ENCODE results near the gene SOD1.
A peak's percentile ranks its signal among the peaks of the same experiment; 100 is the strongest.
"Not testable (repeated sequence)": the region's sequence is repeated elsewhere in the genome, so short reads cannot be mapped to it uniquely, and the experiment has no call there.

SOD1 gene

DNA sequence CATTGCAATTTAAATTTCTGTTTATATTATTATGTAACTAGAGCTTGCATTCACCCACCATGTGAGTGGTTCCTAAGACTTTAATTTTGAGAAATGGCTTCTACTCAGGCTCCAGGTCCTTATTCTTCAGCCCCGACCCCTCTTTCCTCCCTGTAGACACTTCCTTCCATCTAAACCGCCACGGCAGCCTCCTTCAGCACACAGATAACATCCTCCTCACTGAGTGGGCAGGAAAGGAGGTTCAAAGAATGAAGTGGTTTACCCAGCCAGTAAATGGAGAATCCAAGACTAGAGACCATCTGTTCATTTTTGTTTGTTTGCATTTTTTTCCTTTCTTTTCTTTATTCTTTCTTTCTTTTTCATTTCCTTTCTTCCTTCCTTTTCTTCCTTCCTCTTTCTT lies 37.1 kb upstream of the SOD1 start:
- FAIRE-seq (no peak), DNase-seq (ENCODE audit: insufficient read length, low spot score) (no peak)
- TF ChIP-seq, protein P1, sequence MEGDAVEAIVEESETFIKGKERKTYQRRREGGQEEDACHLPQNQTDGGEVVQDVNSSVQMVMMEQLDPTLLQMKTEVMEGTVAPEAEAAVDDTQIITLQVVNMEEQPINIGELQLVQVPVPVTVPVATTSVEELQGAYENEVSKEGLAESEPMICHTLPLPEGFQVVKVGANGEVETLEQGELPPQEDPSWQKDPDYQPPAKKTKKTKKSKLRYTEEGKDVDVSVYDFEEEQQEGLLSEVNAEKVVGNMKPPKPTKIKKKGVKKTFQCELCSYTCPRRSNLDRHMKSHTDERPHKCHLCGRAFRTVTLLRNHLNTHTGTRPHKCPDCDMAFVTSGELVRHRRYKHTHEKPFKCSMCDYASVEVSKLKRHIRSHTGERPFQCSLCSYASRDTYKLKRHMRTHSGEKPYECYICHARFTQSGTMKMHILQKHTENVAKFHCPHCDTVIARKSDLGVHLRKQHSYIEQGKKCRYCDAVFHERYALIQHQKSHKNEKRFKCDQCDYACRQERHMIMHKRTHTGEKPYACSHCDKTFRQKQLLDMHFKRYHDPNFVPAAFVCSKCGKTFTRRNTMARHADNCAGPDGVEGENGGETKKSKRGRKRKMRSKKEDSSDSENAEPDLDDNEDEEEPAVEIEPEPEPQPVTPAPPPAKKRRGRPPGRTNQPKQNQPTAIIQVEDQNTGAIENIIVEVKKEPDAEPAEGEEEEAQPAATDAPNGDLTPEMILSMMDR (IDR thresholded peaks at IDR 0.05; ENCODE audit: insufficient read depth, missing control alignments), result no peak

DNA sequence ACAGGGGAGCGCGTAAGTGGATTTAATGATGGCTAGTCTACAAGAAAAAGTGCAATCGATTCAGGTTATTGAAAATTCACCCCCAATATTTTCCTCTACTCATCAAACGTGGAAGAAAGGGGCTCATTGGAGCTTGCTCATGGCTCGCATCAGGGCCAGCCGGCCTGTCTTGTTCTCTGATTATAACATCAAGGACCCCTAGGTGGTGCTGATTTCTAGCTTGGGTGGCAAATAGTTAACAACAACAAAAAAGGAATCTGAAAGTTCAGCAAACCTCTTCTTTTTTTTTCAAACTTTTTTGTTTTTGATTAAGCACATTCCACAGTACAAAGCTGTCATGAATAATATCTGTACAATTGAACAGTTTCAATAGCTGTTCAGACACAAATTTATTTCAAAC lies 35.8 kb upstream of the SOD1 start:
- TF ChIP-seq, protein P1 (IDR thresholded peaks at IDR 0.05; ENCODE audit: insufficient read depth, missing control alignments), result peak; percentile 34
- DNase-seq (ENCODE audit: insufficient read length, low spot score) (no peak), FAIRE-seq (no peak)

DNA sequence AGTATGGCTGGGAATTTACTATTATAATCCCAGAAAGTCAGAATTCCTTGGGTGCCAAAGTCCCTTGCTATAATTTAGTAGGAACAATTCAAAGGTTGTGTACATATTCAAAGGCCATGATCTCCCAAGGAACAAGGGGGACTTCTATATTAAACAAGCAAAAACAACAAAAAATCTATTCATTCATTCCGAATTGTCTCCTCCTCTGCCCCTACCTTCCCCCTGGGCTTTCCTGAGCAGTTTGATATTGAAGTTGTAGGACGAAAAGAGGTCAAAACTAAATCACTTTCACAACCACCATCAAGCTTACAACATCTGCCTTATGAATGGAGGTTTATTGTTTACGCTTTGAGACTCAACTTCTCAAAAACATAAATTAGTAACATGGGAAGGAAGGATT lies 35.3 kb upstream of the SOD1 start:
- FAIRE-seq, result no peak
- DNase-seq (ENCODE audit: insufficient read length, low spot score), result no peak
- TF ChIP-seq, protein P1 (IDR thresholded peaks at IDR 0.05; ENCODE audit: insufficient read depth, missing control alignments), result no peak

DNA sequence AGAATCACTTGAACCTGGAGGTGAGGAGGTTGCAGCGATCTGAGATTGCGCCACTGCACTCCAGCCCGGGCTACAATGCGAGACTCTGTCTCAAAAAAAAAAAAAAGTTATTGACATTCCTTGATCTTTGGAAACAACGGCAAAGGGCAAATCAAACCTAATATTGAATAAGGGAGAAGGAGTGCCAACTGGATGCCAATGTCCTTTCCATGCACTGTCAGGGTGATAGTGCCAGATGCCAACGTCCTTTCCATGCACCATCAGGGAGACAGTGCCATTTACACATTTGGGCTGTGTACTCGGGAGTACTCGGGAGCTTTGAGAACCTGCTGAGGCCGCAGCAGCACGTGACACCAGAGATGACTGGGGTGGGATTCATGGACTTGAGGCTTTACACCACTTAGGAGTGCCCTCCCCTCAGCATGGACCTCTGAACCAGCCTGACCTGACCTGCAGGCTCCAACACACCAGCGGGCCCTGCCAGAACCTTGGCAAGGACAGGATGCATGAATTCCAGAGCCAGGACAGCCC lies 34.5 kb upstream of the SOD1 start:
- TF ChIP-seq, protein P1 (IDR thresholded peaks at IDR 0.05; ENCODE audit: insufficient read depth, missing control alignments), result no peak
- no peak for FAIRE-seq
- DNase-seq (ENCODE audit: insufficient read length, low spot score), result no peak

DNA sequence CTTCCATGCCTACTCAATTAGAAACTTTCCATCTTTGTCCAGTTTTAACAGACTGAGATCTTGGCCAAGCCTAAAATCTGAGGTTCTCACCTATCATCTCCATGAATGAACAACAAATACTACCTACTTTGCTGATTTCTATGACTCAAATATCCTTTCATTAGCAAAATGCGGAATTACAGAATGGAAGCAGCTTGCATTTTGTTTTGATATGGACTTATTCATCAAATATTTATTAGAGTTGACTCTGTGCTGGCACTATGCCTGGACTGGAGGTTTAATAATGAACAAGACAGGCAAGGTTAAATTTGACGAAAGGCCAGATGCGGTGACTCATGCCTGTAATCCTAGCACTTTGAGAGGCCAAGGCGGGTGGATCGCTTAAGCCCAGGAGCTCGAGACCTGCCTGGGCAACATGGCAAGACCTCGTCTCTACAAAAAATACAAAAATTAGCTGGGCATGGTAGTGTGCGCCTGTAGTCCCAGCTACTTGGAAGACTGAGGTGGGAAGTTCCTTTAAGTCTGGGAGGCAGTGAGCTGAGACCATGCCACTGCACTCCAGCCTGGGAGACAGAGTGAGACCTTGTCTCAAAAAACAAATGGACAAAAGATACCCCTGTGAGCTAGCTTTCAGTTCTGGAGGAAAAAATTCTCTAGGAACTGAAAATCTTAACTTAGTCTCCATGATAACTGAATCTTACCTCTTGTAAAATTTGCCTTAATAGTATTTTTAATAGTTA lies 29.4 kb upstream of the SOD1 start:
- DNase-seq (ENCODE audit: insufficient read length, low spot score), result no peak
- TF ChIP-seq, protein P1 (IDR thresholded peaks at IDR 0.05; ENCODE audit: insufficient read depth, missing control alignments), result no peak
- FAIRE-seq, result no peak

DNA sequence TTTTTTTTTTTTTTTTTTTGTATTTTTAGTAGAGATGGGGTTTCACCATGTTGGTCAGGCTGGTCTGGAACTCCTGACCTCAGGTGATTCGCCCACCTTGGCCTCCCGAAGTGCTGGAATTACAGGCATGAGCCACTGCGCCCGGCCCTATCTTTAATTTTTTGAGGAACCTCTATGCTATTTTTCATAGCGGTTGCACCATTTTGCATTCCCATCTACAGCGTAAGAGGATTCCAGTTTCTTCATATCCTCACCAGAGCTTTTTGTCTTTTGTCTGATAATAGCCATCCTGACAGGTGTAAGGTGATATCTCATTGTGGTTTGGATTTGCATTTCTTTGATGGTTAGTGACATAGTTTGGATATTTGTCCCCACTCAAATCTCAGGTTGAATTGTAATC lies 27.6 kb upstream of the SOD1 start:
- not testable (repeated sequence) for FAIRE-seq; DNase-seq (ENCODE audit: insufficient read length, low spot score)

DNA sequence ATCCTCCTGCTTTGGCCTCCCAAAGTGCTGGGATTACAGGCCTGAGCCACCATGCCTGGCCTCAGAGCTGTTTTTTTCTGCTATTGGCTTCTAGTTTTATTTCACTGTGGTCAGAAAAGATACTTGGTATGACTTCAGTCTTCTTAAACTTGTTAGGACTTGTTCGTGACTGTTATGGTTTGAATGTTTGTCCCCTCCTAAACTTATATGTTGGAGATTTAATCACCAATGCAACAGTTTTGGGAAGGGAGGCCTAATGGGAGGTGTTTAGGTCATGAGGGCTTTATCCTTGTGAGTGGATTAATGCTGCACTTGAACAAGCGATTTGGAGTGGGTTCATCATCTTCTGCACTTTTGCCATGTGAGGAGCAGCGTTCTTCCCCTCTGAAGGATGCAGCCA lies 24.5 kb upstream of the SOD1 start:
- TF ChIP-seq, protein P1 (IDR thresholded peaks at IDR 0.05; ENCODE audit: insufficient read depth, missing control alignments), result no peak
- DNase-seq (ENCODE audit: insufficient read length, low spot score), result no peak
- FAIRE-seq, result no peak

Data from D721Med (cell line).